Urothelium cell line (cell line): ENCODE results near the gene AOAH.
A peak's percentile ranks its signal among the peaks of the same experiment; 100 is the strongest.
"Not testable (repeated sequence)": the region's sequence is repeated elsewhere in the genome, so short reads cannot be mapped to it uniquely, and the experiment has no call there.

Experiments
- DNase-seq: peaks from one replicate; pipeline ENCODE4 v3.0.0; 2011; ENCODE audit warnings: low spot score, mixed read lengths
- FAIRE-seq: peaks from 2 replicates; lab custom pipeline; 2011; peaks lifted over from hg19 to GRCh38; lab: Jason Lieb, UNC

Gene AOAH

DNA sequence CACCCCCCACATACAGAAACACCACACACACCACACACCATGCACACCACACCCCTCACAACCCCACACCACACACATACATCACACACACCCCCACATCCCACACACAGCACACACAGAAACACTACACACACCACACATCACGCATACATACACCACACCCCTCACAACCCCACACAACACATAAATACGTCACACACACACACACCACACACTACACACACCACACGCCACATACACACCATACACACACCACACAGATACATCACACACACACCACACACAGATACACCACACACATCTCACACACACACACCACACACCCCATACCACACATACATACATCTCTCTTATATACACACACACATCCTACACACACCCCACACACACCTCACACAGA lies 208.4 kb downstream of the AOAH start:
- peak; percentile 100 for FAIRE-seq
- DNase-seq, result no peak

DNA sequence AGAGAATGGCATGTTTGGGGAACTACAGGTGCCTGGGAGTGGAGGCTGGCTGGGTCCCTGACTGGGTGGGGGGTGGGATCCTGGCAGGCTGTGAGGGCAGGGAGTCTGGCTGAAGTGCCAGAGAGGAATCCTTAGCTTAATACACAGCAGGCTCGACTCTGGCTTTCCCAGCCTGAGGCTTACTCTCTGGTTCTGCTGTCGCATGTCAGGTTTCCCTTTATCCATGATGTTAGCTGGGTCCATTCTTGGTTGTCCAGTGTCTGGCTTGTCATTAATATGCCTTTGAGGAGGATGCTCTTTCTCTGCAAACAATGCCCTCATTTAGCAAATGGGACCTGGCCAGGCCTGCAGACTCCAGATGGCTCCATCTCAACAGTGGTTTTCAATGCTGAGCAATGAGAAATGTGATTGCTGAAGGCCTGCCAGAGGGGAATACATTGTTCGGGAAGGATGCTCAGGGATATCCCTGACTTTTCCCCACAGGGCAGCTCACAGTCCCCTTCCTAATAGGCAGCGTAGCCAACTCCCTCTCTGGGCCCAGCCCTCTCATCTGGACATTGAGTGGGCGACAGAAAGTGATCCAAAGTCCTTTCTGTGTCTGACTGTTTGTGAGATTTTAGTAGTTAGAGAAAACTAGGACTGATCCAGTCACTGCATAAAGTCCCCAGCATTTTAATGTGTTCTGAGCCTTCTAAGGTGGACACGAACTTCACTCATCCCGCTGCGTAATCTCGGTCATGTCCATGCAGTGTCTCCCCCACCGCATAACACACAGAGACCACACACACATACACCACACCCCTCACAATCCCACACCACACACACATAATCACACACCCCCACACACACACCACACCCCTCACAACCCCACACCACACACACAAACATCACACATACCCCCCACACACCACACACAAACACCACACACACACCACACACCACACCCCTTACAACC lies 209.7 kb downstream of the AOAH start:
- FAIRE-seq, result no peak
- DNase-seq, result no peak

GRCh38 chr7:36513393-36513792 lies 210.9 kb downstream of the AOAH start:
- no peak for FAIRE-seq

GRCh38 chr7:36512616-36513015 lies 211.7 kb downstream of the AOAH start:
- FAIRE-seq (no peak), DNase-seq (no peak)

More at GRCh38 chr7:36513393-36513792, 210.9 kb downstream of the AOAH start:
- DNase-seq, result no peak

DNA sequence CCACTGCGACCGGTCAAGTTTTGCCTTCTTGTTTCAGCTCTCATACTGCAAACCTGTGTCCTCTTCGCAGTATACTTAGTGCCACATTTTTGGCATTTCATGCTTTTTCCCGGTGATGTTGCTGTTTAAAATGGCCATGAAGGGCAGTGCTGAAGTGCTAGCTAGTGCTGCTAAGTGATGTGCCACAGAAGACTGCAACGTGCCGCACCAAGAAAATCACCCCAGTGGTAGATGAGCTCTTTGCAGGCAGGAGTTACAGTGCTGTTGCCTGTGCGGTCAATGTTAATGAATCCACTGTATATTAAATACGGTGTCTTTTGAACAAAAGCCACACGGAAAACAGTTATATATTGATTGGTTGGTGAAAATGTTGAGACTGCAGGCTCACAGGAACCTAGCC lies 214.3 kb downstream of the AOAH start:
- no peak for DNase-seq
- FAIRE-seq, result no peak

- FAIRE-seq (peak; percentile 67), DNase-seq (no peak)
Observed at GRCh38 chr7:36507475-36508440, 216.5 kb downstream of the AOAH start.

GRCh38 chr7:36506820-36507219 lies 217.5 kb downstream of the AOAH start:
- peak; percentile 41 for DNase-seq
- peak; percentile 46 for FAIRE-seq

- DNase-seq, result no peak
- FAIRE-seq, result peak; percentile 37
Observed at GRCh38 chr7:36506130-36506798, 218.0 kb downstream of the AOAH start.

DNA sequence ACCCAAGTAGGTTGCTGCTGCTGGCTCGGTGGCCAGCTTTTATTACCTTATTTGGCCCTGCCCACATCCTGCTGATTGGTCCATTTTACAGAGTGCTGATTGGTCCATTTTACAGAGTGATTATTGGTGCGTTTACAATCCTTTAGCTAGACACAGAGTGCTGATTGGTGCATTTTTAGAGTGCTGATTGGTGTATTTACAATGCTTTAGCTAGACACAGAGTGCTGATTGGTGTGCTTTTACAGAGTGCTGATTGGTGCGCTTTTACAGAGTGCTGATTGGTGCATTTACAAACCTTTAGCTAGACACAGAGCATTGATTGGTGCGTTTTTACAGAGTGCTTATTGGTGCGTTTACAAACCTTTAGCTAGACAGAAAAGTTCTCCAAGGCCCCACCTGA lies 219.7 kb downstream of the AOAH start:
- not testable (repeated sequence) for DNase-seq, FAIRE-seq

GRCh38 chr7:36504216-36504615 lies 220.1 kb downstream of the AOAH start:
- FAIRE-seq, DNase-seq: not testable (repeated sequence)

DNA sequence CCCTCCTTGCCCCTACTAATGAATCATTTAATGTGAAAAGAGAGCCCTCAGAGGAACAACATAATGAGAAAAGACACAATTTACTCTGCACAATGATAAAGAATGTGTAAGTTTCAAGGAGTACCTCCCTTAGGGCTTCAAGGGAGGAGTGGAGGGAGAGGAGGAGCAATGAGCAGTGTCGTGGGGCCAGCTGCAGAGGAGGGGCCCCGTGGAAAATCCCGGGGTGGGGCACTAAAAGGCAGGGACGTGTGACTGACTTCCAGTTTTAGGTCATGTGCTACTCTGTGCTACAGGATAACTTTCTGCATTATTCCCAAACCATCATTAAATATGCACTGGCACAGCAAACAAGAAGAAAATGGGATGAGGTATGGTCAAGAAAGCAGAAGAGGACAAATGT lies 226.5 kb downstream of the AOAH start:
- FAIRE-seq, result no peak
- DNase-seq, result no peak

GRCh38 chr7:36497176-36497575 lies 227.1 kb downstream of the AOAH start:
- not testable (repeated sequence) for FAIRE-seq, DNase-seq

- FAIRE-seq, result no peak
- no peak for DNase-seq
Observed at GRCh38 chr7:36496576-36496975, 227.7 kb downstream of the AOAH start.

DNA sequence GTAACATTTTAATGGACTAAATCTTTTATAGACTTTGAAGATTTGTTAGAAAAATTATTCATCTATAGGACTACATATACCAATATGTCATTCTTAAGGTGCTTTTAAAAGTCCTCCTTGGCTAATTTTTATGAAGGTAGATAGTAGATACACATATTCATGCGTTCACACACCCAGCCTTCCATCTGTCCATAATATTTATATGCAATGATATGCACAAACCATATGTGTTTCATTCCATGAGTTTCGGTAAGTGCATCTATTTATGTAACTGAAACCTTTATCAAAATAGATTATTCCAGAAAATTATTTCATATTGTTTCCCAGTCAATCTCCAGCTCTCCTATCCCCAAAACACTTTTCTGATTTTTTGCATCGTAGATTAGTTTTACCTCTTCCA lies 233.0 kb downstream of the AOAH start:
- FAIRE-seq (no peak), DNase-seq (no peak)

DNA sequence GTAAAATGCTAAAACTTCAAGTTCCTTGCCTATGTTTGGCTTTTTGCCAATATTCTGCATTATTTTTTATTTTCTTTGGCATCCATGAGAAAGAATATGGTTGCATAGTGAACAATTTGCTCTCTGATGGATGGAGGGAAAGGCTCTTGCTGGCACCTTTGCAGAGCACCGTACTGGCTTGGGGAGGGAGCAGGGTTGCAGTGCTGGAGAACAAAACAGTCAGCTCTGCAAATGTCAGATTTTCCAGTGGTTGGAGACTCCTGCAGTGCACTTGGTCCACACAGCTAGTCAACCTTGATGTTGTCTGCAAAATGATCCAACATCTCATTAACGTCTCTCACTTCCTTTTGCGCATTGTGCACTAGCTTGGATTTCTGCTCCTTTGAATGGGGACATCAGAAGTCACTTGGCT lies 233.9 kb downstream of the AOAH start:
- DNase-seq, result no peak
- FAIRE-seq, result peak; percentile 27

DNA sequence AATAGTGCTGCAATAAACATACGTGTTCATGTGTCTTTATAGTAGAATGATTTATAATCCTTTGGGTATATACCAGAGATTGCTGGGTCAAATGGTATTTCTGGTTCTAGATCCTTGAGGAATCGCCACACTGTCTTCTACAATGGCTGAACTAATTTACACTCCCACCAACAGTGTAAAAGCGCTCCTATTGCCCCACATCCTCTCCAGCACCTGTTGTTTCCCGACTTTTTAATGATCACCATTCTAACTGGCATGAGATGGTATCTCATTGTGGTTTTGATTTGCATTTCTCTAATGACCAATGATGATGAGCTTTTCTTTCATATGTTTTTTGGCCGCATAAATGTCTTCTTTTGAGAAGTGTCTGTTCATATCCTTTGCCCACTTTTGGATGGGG lies 235.6 kb downstream of the AOAH start:
- not testable (repeated sequence) for FAIRE-seq

GRCh38 chr7:36487756-36488336 lies 236.4 kb downstream of the AOAH start:
- peak; percentile 58 for DNase-seq
- FAIRE-seq, result peak; percentile 78

More for the DNA sequence above, 235.6 kb downstream of the AOAH start:
- DNase-seq, result not testable (repeated sequence)

- DNase-seq (no peak), FAIRE-seq (no peak)
Observed at GRCh38 chr7:36486336-36486735, 238.0 kb downstream of the AOAH start.

- FAIRE-seq (no peak), DNase-seq (no peak)
Observed at GRCh38 chr7:36484265-36484664, 240.0 kb downstream of the AOAH start.

GRCh38 chr7:36483853-36484252 lies 240.4 kb downstream of the AOAH start:
- not testable (repeated sequence) for DNase-seq, FAIRE-seq
